EH (cell line): Measurements from ENCODE around the gene SH3PXD2A.

ENCODE experiments used
- DNase-seq: peaks from one replicate; pipeline ENCODE4 v3.0.0-alpha.2; 2015; ENCODE audit warnings: low read depth

SH3PXD2A gene

DNA sequence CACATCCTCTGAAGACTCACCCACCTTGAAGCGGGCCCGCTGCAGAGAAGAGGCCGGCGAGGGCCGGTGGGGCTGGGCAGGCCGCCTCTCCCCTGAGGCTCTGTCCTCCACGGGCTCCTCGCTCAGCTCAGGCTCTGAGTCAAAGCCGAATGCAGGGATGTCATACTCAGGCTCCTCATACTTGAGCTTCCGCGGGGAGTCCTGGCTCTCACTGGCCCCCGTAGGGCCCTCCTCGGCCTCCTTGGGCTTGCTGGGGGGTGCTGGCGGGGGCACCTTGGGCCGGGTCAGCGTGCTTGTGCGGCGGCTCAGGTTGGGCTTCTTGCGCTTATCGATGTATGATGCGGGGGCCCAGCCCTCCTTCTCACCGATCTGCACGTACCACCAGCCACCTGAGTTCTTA is 252.0 kb downstream of the SH3PXD2A start:
- DNase-seq, result no peak

DNA sequence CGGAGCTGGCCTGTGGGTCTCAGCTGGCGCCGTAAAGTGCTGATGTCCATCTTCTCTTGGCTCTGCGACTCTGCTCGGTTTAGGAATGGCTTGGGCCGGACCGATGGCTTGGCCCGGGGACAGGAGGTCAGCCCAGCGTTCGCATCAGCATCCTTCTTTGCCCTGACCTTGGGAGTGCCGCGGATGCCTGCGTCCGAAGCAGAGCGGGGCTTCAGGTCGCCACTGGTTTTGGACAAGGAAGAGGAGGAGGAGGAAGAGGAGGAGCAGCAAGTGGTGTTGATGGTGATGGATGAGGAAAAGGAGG is 252.6 kb downstream of the SH3PXD2A start:
- DNase-seq, result no peak

DNA sequence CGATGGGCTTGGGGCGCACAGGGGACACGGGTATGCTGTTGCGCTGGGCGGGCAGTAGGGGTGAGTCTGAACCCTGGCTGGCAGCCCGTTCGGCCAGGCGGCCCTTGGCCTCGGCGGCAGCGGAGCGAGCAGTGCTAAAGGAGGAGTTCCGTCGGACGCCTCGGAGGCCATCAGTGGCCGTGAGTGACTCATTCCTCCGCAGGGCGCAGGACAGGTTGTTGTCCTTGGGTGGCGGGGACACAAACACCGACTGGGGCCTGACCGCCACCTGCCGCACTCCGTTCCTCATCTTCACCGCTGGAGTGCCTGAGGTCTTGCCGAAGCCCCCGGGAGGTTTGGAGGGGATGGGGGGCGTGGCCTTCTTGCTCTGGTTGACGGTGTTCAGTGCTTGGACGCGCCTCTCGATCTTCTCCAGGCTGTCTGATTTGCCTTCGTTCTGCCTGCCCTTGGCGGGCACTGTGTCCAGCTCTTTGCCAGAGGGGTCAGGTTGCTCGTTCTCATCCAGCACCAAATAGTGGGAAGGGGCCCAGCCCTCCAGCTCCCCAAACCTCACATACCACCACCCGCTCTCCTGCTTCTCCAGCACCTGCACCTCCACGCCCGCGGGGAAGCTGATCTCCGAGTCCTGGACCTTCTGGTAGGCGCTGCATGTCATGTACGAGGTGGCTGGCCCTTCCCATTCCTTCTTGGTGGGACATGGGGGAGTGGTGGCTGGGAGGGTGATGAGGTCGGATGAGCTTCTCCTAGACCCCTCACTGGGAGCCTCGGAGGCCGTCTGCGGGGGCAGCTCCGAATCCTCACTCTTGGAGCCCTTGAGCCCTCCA is 253.1 kb downstream of the SH3PXD2A start:
- DNase-seq, result no peak

DNA sequence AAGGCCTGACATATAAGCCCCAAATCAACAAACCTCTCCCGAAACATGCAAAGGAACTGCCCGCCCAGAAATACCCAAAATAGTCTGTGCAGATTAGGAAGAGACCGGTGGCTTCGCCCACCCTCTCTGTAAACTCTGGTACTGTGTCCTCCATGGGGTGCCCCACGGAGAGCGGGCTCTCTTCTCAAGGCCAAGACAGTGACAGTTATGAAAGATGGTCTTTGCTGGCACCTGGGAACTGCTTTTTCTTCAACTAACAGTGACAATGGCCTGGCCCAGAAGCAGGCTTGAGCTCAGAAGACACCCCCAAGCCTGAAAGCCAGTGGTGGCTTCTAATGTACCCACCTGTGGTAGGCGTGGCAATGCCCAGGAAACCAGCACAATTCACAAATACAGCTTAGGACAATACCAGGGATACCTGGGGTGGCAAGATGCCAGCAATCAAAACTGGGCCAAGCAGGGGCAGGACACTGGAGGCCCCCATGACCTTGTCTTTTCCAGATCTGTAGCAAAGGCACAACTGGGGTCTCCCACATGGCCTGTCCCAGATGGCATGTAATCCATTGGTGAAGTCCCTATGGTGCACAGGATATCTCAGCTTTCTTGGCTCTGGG is 254.3 kb downstream of the SH3PXD2A start:
- DNase-seq, result no peak

DNA sequence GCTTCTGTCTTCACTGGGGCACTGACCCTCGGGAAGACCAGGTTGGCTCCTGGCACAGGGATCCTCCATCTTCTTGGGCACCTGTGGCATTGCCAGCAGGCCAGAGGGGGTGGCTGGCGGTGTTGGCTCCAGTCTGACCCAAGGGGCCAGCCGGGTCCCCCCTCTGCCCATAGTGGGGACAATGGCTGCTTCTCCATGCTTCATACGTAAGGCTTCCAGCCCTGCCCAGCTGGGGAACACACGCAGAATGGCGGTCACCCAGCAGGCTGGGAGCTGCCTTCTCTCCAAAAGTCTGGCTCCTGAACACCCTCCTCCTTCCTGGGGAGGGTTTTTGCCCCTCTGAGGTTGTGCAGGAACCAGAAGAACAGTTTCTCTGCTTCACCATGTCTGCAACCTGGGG is 255.1 kb downstream of the SH3PXD2A start:
- DNase-seq, result no peak

DNA sequence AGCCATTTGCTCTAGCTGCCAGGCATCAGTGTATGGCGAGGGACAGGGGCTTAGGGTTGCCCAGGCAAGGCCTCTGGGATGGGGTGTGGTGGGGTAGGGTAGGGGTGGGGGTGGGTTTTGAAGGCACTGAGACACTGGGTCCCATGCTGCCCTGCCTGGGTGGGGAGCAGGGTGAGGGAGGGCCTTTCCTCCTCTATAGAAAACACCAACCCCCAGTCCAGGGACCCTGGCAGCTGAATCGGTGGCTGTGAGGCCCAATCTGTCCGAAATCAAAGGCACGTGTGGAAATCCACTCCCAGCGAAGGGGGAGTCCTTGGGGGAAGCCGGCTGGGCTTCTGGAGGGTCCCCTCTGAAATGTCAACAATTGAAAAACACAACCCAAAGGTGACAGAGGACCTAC is 255.5 kb downstream of the SH3PXD2A start:
- no peak for DNase-seq

DNA sequence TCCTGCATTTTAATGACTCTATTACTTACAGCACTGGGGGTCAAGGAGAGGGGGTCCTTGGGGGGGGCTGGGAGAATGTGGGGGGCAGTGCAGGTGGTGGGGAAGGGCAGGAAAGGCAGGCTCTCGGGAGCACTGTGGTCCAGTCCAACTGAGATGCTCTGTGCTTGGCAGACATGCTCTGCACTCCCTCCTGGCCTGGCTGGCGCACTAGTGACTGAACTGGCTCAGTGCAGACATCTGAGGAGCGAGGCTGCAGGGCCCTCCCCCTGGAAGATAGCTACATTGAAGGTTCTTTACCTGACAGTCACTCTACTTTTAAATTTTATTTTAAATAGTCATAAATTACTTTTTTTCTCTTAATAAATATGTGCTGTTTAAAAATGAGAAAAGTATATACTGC is 256.2 kb downstream of the SH3PXD2A start:
- no peak for DNase-seq

DNA sequence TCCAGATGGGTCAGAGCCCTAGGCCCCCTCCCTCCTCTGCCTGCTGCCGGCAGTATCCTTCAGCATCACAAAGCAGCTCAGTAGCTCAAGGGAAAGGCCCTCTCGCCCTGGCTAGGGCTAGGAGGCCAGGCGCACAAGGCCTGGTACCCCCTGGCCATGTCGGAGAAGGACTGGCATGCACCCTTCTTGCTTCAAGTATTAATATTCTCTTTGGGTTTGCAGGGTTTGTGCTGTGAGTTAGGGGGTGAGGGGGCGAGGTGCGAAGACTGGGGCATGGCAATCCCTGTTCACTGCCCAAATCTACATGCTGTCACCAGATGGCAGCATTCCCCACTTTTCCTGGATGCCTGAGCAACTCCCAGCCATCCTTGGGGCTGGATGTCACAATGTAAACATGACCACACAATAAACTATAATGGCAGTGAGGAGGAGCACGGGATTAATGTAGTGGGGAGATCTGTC is 256.7 kb downstream of the SH3PXD2A start:
- DNase-seq, result peak; percentile 85

DNA sequence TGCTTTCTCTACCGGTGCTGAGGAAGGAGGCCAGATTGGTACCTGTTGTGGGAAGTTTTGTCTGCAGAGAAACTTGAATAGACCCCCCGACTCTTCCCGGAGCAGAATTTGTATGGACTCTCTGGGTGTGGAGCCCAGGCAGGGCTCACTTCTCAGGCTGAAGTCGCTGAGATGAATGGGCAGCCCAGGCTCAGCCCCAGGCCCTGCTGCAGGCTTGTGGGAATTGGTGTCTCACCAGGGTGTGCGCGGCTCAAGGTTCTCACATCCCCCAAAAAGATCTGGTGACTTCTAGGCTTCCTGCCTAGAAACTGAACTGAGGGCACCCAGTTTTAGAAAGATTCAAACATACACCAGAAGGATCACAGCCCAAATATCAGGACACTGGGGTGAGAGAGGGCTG is 258.4 kb downstream of the SH3PXD2A start:
- DNase-seq, result no peak

DNA sequence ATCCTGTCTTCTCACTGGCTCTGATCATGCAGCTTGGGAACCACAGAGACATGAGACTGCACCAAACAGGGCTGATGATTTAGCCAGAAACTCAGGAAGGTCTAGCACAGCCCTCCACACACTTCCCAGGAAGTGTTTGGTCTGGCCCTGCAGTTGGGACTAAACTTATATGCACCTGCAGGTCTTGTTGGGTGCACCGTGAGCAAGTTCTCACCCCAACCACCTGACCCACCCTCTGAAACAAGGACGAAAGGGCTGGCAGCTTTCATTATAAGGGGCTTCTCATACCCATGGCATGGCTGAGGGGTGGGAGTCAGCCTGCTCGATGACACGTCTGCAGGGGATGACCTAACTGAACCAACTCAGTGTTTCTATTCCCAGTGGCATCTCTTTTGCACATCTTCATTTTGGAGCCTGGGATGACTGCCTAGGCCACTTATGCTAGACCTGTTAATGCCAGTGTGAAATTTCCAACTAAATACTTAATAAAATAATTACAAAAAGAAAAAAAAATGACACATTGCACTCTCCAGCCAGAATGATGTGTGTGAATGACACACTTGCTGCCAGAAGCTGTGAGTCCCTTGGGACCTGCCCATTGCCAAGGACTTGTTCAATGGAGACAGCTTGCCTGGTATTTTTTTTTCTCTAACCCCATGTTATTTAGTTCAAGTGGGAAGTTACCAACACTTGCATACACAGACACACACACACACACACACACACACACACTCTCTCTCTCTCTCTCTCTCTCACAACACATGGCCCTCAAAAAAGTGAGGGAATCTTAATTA is 259.2 kb downstream of the SH3PXD2A start:
- DNase-seq, result no peak

DNA sequence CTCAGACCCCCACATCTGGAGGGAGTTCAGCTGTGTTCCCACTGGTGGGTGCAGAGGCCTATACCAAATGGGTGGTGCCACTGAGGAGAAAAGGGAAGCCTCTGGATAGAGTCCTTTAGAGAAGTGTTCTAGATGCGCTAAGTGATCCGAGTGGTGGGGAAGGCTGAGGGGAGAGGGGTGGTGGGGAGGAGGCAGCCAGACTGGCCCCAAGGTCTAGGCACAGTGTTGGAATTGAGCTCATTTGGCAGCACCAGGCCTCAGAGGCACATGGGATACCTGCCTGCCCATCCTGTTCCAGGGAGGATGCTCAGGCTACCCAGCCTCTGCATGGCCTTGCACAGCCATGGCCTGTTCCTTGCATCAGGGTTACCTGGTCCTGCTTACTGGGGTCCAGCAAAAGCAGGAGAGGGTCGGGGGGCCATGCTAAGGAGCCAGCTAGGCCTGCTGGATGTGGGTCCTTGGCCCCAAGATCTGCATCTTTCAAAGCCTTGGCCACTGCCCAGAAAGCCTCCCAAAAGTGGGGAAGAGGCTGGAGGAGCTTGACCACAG is 262.3 kb downstream of the SH3PXD2A start:
- no peak for DNase-seq

DNA sequence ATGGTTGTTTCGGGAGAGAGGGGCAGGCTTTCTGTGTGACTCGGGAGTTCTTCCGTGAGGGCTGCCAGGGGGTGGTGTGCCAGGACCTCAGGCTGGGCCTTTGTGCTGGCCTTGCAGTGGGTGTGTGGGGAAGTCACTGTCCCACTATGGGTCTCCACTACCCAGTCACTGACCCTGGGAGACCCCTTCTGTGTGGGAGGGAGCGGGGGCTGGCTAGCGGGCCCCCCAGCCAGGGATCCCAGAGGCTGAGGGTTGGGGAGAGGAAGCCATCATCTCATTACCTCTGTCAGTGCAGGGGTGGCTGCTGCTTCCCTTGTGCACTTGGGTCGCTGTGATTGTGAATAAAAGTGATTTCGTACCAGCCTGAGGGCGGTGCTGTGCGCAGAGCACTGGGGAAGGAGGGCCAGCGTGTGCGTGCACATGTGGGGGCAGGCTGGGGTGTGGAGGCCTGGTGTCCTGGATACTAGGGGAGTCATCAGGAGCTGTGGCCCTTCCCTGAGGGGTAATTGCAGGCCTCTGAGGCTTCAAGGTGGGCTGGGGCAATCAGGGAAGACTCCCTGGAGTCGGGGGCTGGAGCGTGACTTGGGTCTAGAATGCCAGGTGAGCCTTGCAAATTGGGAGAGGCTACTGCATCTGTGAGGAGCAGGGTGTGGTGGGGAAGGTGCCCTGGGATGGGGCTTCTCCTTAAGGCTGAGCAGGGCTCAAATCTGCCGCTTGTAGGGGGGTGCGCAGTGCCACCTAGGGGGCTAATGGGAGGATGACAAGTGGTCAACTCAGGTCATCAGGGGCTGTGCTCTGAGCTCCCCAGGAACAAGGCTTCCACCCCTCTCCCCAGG is 263.0 kb downstream of the SH3PXD2A start:
- peak; percentile 50 for DNase-seq

DNA sequence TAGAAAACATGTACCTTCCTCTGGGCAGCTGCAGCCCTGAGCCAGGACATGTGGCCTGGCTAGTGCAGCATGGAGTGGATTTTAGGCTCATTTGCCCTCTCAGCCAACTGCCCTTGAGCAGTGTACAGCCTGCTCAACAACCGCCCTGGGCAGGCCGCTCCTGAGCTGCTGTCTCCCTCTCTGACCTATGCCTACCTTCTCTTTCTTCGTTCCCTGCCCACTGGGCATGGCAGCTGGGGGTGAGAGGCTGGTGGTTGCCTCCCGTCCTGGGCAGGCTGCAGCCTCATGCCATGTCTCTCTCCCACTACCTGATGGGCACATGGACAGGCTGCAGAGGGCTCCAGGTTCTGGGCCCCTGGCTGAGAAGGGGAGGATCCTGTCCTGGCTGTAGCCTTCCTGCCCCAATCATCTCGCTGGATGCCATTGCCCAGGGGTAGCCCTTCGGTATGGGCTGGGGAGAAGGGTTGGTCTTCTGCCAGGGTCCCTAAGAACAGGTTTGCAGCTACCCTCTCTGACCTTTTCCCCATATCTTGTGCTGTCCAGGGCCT is 264.6 kb downstream of the SH3PXD2A start:
- no peak for DNase-seq

DNA sequence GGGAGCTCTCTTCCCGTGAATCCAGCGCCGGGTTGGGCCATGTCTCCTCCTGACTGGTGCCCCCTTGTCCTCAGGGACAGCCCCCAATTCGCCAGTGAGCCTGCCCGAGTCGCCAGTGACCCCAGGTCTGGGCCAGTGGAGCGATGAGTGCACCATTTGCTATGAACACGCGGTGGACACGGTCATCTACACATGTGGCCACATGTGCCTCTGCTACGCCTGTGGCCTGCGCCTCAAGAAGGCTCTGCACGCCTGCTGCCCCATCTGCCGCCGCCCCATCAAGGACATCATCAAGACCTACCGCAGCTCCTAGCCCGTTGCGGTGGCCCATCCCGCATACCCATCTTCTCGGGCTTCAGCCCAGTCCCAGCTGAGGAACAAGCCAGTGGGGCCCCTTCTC is 265.3 kb downstream of the SH3PXD2A start:
- DNase-seq, result no peak

DNA sequence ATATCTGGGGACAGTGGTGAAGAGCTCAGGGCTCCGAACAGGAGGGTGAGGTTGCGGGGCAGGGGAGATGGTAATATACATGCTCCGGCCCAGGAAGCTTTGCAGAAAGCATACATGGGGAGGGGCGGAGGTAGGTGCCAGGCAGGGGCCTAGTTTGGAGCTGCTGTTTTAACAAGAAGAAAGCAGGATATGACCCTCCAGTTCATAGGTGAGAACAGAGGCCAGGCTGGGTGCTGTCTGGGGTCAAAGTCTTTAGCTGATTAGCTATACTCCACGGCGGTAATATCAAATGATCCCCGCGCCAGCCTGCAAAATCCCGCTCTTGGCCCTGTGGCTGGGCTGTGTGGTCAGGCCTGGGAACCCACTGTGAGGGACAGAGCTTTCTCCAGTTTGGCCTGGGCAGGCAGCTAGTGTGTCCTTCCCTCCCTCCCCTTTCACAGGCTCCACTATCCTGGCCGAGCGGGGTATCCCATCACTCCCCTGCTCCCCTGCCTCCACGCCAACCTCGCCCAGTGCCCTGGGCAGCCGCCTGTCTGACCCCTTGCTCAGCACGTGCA is 266.2 kb downstream of the SH3PXD2A start:
- DNase-seq, result no peak

DNA sequence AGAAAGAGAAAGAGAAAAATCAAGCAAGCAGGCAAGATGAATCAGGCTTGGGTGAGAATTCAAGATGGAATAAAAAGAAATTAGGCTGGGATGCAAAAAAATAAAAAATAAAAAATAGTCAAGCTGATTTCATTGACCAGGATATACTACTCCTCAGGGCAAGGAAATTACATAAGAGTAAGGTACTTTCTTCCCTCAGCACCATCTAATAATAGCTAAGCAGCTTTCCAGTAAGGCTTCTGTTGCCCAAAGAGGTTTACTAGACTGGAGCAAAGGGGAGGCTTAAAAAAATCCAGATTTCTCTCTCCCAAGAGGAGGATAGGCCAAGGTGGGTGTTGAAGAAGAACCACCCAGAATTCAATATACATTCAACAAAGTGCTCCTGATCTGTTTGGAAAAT is 268.3 kb downstream of the SH3PXD2A start:
- no peak for DNase-seq

DNA sequence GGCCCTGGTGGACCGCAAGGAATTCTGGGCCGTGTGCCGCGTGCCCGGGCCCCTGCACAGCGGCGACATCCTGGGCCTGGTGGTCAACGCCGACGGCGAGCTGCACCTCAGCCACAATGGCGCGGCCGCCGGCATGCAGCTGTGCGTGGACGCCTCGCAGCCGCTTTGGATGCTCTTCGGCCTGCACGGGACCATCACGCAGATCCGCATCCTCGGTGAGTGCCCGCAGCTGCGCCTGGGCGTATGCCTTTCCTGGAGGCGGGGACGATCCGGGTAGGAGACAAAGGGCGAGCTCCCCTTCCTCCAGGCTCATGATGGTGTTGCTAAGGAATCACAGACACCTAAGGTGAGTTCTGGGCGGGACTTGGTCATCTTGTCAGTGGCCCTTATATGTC is 270.4 kb downstream of the SH3PXD2A start:
- DNase-seq, result no peak

DNA sequence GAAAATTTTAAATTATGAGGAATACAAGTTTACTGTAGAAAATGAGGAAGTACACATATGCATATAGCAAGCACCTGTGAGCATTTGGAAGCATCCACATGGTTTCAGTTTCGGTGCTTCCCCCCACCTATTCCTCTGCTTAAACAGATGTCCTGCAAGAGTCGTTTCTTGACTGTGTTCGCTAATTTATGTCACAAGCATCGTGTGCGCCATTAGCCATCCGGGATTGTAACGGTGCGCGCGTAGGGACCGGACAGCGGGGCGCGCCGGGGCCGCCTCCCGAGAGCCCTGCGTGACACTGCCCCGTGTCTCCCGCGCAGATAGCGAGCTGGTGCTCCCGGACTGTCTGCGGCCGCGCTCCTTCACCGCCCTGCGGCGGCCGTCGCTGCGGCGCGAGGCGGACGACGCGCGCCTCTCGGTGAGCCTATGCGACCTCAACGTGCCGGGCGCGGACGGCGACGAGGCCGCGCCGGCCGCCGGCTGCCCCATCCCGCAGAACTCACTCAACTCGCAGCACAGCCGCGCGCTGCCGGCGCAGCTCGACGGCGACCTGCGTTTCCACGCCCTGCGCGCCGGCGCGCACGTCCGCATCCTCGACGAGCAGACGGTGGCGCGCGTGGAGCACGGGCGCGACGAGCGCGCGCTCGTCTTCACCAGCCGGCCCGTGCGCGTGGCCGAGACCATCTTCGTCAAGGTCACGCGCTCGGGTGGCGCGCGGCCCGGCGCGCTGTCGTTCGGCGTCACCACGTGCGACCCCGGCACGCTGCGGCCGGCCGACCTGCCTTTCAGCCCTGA is 271.0 kb downstream of the SH3PXD2A start:
- peak; percentile 26 for DNase-seq

DNA sequence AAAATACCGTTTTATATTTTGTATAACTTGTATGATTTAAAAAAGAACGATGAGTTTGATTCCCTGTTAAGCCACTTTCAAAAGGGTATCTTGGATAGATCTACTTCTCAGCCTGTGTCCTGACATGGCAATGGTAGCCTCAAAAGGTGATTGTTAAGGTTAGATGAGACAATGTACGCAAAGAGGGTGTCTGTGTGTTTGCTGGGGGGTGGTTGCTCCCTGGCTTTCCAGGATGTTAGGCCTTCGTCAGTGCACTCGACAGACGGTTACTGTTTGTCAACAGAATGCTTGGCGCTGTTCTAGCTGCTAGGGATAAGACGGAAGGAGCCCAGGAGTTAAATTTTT is 271.5 kb downstream of the SH3PXD2A start:
- DNase-seq, result no peak

DNA sequence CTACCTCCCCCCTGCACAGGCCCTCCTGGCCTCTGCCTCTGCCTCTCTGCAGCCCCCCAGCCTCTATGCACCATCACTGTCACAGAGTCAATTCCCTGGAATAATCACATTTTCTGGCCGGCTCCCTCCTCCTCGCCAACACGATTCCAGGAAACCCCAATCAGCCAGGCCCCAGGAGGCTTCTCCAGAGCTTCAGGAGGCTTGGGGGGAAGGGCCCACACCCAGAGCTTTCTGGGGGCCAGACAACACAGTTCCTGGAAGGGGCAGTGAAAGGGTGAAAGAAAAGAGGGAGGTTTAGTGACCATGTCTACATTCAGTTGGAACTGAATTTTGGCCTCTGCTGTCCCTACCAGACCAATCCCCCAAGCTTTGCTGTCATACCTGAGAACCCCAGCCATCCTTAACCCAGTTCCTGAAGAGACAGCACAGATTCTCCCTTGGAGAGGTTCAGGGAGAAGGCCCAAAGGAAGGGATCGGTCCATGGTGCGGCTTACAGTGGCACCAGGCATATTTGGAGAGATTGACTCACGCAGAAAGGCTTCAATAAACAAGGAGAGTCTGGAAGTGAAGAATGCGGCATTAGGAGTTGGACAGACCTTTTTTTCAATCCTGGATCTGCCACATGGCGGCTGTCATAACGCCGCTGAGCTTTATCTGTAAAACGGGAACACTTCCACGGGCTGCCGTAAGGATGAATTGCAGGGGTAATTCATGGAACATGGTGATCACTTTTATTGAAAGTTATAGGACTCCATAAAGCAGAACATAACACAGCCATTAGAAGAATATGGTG is 272.8 kb downstream of the SH3PXD2A start:
- DNase-seq, result no peak
